HK-2 (cell line): ENCODE data around the gene ADIG.

Experiments used
- DNase-seq: peaks from one replicate; pipeline ENCODE4 v3.0.0-alpha.2; 2018; ENCODE audit not compliant: unreplicated experiment

Gene ADIG

GRCh38 chr20:38581013-38581412 is at the start of gene ADIG:
Gene ADIG (plus strand): TSS chr20:38581197. CDS start chr20:38581251, 54 bp downstream.
- DNase-seq = no peak

GRCh38 chr20:38534756-38535155 is 46.2 kb upstream of the ADIG start:
- no peak for DNase-seq

GRCh38 chr20:38536310-38536709 is 44.7 kb upstream of the ADIG start:
- no peak for DNase-seq

GRCh38 chr20:38537176-38537575 is 43.8 kb upstream of the ADIG start:
- no peak for DNase-seq

GRCh38 chr20:38538789-38539188 is 42.2 kb upstream of the ADIG start:
- DNase-seq = no peak

- no peak for DNase-seq
Measured at GRCh38 chr20:38543014-38543906, 37.7 kb upstream of the ADIG start.

- no peak for DNase-seq
Measured at GRCh38 chr20:38545771-38546170, 35.2 kb upstream of the ADIG start.

- no peak for DNase-seq
Measured at GRCh38 chr20:38547288-38548085, 33.5 kb upstream of the ADIG start.

GRCh38 chr20:38548356-38549083 is 32.5 kb upstream of the ADIG start:
- no peak for DNase-seq

GRCh38 chr20:38550274-38550673 is 30.7 kb upstream of the ADIG start:
- DNase-seq = no peak

GRCh38 chr20:38551056-38551626 is 29.9 kb upstream of the ADIG start:
- no peak for DNase-seq

- DNase-seq = no peak
Measured at GRCh38 chr20:38554986-38555385, 26.0 kb upstream of the ADIG start.

GRCh38 chr20:38555395-38555794 is 25.6 kb upstream of the ADIG start:
- DNase-seq = no peak

- DNase-seq = no peak
Measured at GRCh38 chr20:38557174-38557573, 23.8 kb upstream of the ADIG start.

- DNase-seq = no peak
Measured at GRCh38 chr20:38558596-38559360, 22.2 kb upstream of the ADIG start.

GRCh38 chr20:38559764-38560163 is 21.2 kb upstream of the ADIG start:
- no peak for DNase-seq

- no peak for DNase-seq
Measured at GRCh38 chr20:38563802-38564431, 17.1 kb upstream of the ADIG start.

- no peak for DNase-seq
Measured at GRCh38 chr20:38564680-38565079, 16.3 kb upstream of the ADIG start.

GRCh38 chr20:38566036-38566598 is 14.9 kb upstream of the ADIG start:
- DNase-seq = no peak
